Immature natural killer cell (primary cell): ENCODE measurements around the gene REXO1. TPM values are rescaled to one million over a fixed set of nuclear protein-coding genes. Genes with fewer than 3 reads are reported as not detected.
"Not testable (repeated sequence)": the region's sequence is repeated elsewhere in the genome, so short reads cannot be mapped to it uniquely, and the experiment has no call there.

Experiments
- DNase-seq, 3 donors: peaks; one replicate each; pipeline ENCODE4 v3.0.0; 2022; ENCODE audit warnings: mixed read lengths in 1 of 3
- H3K27ac Mint-ChIP-seq, 6 donors: one replicate each; pipeline ENCODE4 v1.8.0; 2020; ENCODE audit warnings: mixed read lengths in 6 of 6, mild to moderate bottlenecking in 5 of 6, inconsistent platforms in 4 of 6, moderate library complexity in 3 of 6
- H3K27me3 Mint-ChIP-seq, 3 donors: one replicate each; pipeline ENCODE4 v1.8.0; 2020 to 2021; ENCODE audit warnings: low read depth in 3 of 3, mild to moderate bottlenecking in 3 of 3, mixed read lengths in 3 of 3, moderate library complexity in 3 of 3, inconsistent platforms in 1 of 3
- H3K36me3 Mint-ChIP-seq, 3 donors: one replicate each; pipeline ENCODE4 v1.8.0; 2020; ENCODE audit warnings: mixed read lengths in 3 of 3, inconsistent platforms in 2 of 3, mild to moderate bottlenecking in 2 of 3
- H3K4me1 Mint-ChIP-seq, 2 donors: one replicate each; pipeline ENCODE4 v1.8.0; 2020; ENCODE audit warnings: inconsistent platforms in 2 of 2, mild to moderate bottlenecking in 2 of 2, mixed read lengths in 2 of 2, moderate library complexity in 1 of 2
- H3K4me3 Mint-ChIP-seq, 5 donors: one replicate each; pipeline ENCODE4 v1.8.0; 2020; ENCODE audit warnings: mild to moderate bottlenecking in 5 of 5, mixed read lengths in 5 of 5, inconsistent platforms in 3 of 5, moderate library complexity in 3 of 5
- H3K9me3 Mint-ChIP-seq, 6 donors: one replicate each; pipeline ENCODE4 v1.8.0; 2020; ENCODE audit warnings: mild to moderate bottlenecking in 6 of 6, mixed read lengths in 6 of 6, inconsistent platforms in 4 of 6, moderate library complexity in 3 of 6
- polyA plus RNA-seq, 3 donors: library from polyadenylated mRNA; unstranded; fragments of 300-500 nt; fragmentation: Illumina TruSeq; gene quantifications; one replicate each; pipeline ENCODE4 v1.2.3, GENCODE V29; 2021

Gene REXO1
- polyA plus RNA-seq, 3 donors from 2014 or later: 0.63 to 13.0 (median 4.5) TPM

GRCh38 chr19:1882786-1883692, 34.8 kb upstream of the REXO1 start:
- Mint-ChIP-seq H3K4me1 (peaks cover 34 to 52% of the 10 kb centered on the region in 2 donors), H3K4me3 (peak overlapping the region; percentile 98 to 100 (median 98)), H3K36me3 (peaks cover 18 to 23% (median 21%) of the 10 kb centered on the region in 3 donors), H3K27me3 (peaks cover 29 to 44% (median 35%) of the 10 kb centered on the region in 3 donors), H3K27ac (peak overlapping the region; percentile 99 to 100 (median 100)), H3K9me3 (peaks cover 0 to 7% (median 3%) of the 10 kb centered on the region in 6 donors)
- peak in 1 of 3 donors; percentile 39 for DNase-seq

- peaks cover 0 to 7% (median 3%) of the 10 kb centered on the region in 6 donors for H3K9me3 Mint-ChIP-seq
- H3K4me3 Mint-ChIP-seq: peak overlapping the region; percentile 98 to 100 (median 98)
- peaks cover 18 to 23% (median 21%) of the 10 kb centered on the region in 3 donors for H3K36me3 Mint-ChIP-seq
- peak; percentile 94 to 96 (median 96) for DNase-seq
- peak overlapping the region; percentile 99 to 100 (median 100) for H3K27ac Mint-ChIP-seq
- peaks cover 29 to 44% (median 35%) of the 10 kb centered on the region in 3 donors for H3K27me3 Mint-ChIP-seq
- H3K4me1 Mint-ChIP-seq: peaks cover 30 to 47% of the 10 kb centered on the region in 2 donors
Observed at GRCh38 chr19:1882089-1882785, 34.0 kb upstream of the REXO1 start.

- H3K9me3 Mint-ChIP-seq: not testable (repeated sequence)
- H3K27me3 Mint-ChIP-seq: peaks cover 29 to 46% (median 35%) of the 10 kb centered on the region in 3 donors
- DNase-seq: peak in 2 of 3 donors; percentile 45 to 46
- peak overlapping the region; percentile 99 to 100 (median 100) for H3K27ac Mint-ChIP-seq
- peaks cover 18 to 23% (median 21%) of the 10 kb centered on the region in 3 donors for H3K36me3 Mint-ChIP-seq
- peaks cover 28 to 46% of the 10 kb centered on the region in 2 donors for H3K4me1 Mint-ChIP-seq
- peak overlapping the region; percentile 98 to 100 (median 98) for H3K4me3 Mint-ChIP-seq
Observed at GRCh38 chr19:1881393-1882088, 33.3 kb upstream of the REXO1 start.

- peaks cover 0 to 7% (median 3%) of the 10 kb centered on the region in 6 donors for H3K9me3 Mint-ChIP-seq
- H3K27ac Mint-ChIP-seq: peak overlapping the region; percentile 44 to 84 (median 76)
- H3K27me3 Mint-ChIP-seq: peaks cover 35 to 51% (median 42%) of the 10 kb centered on the region in 3 donors
- peaks cover 18 to 23% (median 21%) of the 10 kb centered on the region in 3 donors for H3K36me3 Mint-ChIP-seq
- DNase-seq: no peak
- peak overlapping the region; percentile 35 to 62 (median 52) for H3K4me3 Mint-ChIP-seq
- H3K4me1 Mint-ChIP-seq: peaks cover 34 to 50% of the 10 kb centered on the region in 2 donors
Observed at GRCh38 chr19:1880611-1881392, 32.5 kb upstream of the REXO1 start.

GRCh38 chr19:1879982-1880381, 31.7 kb upstream of the REXO1 start:
- peak overlapping the region; percentile 35 to 66 (median 57) for H3K4me3 Mint-ChIP-seq
- peaks cover 38 to 50% of the 10 kb centered on the region in 2 donors for H3K4me1 Mint-ChIP-seq
- peak overlapping the region; percentile 44 to 84 (median 76) for H3K27ac Mint-ChIP-seq
- H3K27me3 Mint-ChIP-seq: peaks cover 43 to 52% (median 44%) of the 10 kb centered on the region in 3 donors
- DNase-seq, H3K9me3 Mint-ChIP-seq: not testable (repeated sequence)
- peaks cover 18 to 23% (median 21%) of the 10 kb centered on the region in 3 donors for H3K36me3 Mint-ChIP-seq

GRCh38 chr19:1878583-1878982, 30.3 kb upstream of the REXO1 start:
- peaks cover 10 to 13% (median 10%) of the 10 kb centered on the region in 3 donors for H3K36me3 Mint-ChIP-seq
- peaks cover 41 to 56% of the 10 kb centered on the region in 2 donors for H3K4me1 Mint-ChIP-seq
- peaks cover 37 to 44% (median 39%) of the 10 kb centered on the region in 3 donors for H3K27me3 Mint-ChIP-seq
- peak overlapping the region in 4 of 6 donors; percentile 30 to 71 (median 44) for H3K27ac Mint-ChIP-seq
- not testable (repeated sequence) for DNase-seq, H3K9me3 Mint-ChIP-seq
- H3K4me3 Mint-ChIP-seq: peak overlapping the region in 2 of 5 donors; percentile 24 to 41

GRCh38 chr19:1877280-1877660, 29.0 kb upstream of the REXO1 start:
- H3K4me1 Mint-ChIP-seq: peaks cover 28 to 49% of the 10 kb centered on the region in 2 donors
- peaks cover 24 to 31% (median 26%) of the 10 kb centered on the region in 3 donors for H3K27me3 Mint-ChIP-seq
- H3K27ac Mint-ChIP-seq, DNase-seq, H3K4me3 Mint-ChIP-seq, H3K36me3 Mint-ChIP-seq, H3K9me3 Mint-ChIP-seq: not testable (repeated sequence)

- H3K27ac Mint-ChIP-seq: peak overlapping the region; percentile 97 to 100 (median 98)
- H3K4me3 Mint-ChIP-seq: peak overlapping the region; percentile 93 to 97 (median 96)
- H3K36me3 Mint-ChIP-seq, H3K9me3 Mint-ChIP-seq, DNase-seq: not testable (repeated sequence)
- peaks cover 24 to 45% of the 10 kb centered on the region in 2 donors for H3K4me1 Mint-ChIP-seq
- H3K27me3 Mint-ChIP-seq: peaks cover 20 to 27% (median 26%) of the 10 kb centered on the region in 3 donors
Observed at GRCh38 chr19:1876496-1877279, 28.4 kb upstream of the REXO1 start.

GRCh38 chr19:1875646-1876495, 27.6 kb upstream of the REXO1 start:
- H3K4me3 Mint-ChIP-seq: peak overlapping the region; percentile 93 to 97 (median 96)
- DNase-seq: peak; percentile 92 to 95 (median 94)
- H3K9me3 Mint-ChIP-seq: no peaks in the 10 kb centered on the region
- H3K36me3 Mint-ChIP-seq: peaks cover 0 to 2% (median 0%) of the 10 kb centered on the region in 3 donors
- peaks cover 24 to 44% of the 10 kb centered on the region in 2 donors for H3K4me1 Mint-ChIP-seq
- peaks cover 20 to 27% (median 26%) of the 10 kb centered on the region in 3 donors for H3K27me3 Mint-ChIP-seq
- H3K27ac Mint-ChIP-seq: peak overlapping the region; percentile 97 to 100 (median 98)

GRCh38 chr19:1875265-1875645, 27.0 kb upstream of the REXO1 start:
- DNase-seq, H3K9me3 Mint-ChIP-seq, H3K36me3 Mint-ChIP-seq: not testable (repeated sequence)
- peak overlapping the region; percentile 93 to 97 (median 96) for H3K4me3 Mint-ChIP-seq
- peaks cover 20 to 27% (median 25%) of the 10 kb centered on the region in 3 donors for H3K27me3 Mint-ChIP-seq
- H3K4me1 Mint-ChIP-seq: peaks cover 24 to 43% of the 10 kb centered on the region in 2 donors
- peak overlapping the region; percentile 97 to 100 (median 98) for H3K27ac Mint-ChIP-seq

GRCh38 chr19:1874554-1875185, 26.4 kb upstream of the REXO1 start:
- H3K36me3 Mint-ChIP-seq: peaks cover 0 to 2% (median 0%) of the 10 kb centered on the region in 3 donors
- H3K4me1 Mint-ChIP-seq: peaks cover 24 to 38% of the 10 kb centered on the region in 2 donors
- H3K27me3 Mint-ChIP-seq: peaks cover 20 to 27% (median 25%) of the 10 kb centered on the region in 3 donors
- H3K9me3 Mint-ChIP-seq: no peaks in the 10 kb centered on the region
- H3K27ac Mint-ChIP-seq: peak overlapping the region; percentile 97 to 100 (median 98)
- DNase-seq: peak; percentile 73 to 79 (median 78)
- peak overlapping the region; percentile 93 to 97 (median 96) for H3K4me3 Mint-ChIP-seq
